Loucy (cell line): ENCODE data around the gene PFKFB3.

Experiments used
- CTCF ChIP-seq: fragments of 200-600 bp; sonication (generic); conservative IDR thresholded peaks from 2 replicates; pipeline ENCODE4 v1.5.1; 2014; ENCODE audit warnings: mild to moderate bottlenecking, antibody characterized with exemption, low read length
- EZH2phosphoT487 ChIP-seq: fragments of 200-600 bp; IDR thresholded peaks from 2 replicates; pipeline ENCODE4 v1.6.1; 2018; ENCODE audit warnings: antibody characterized with exemption, mild to moderate bottlenecking, moderate library complexity, borderline replicate concordance

- no peak for TF ChIP-seq CTCF
- no peak for TF ChIP-seq EZH2phosphoT487
Observed at GRCh38 chr10:6279540-6280267, 77.0 kb downstream of the PFKFB3 start.
